Breast epithelium (tissue), 3 donors: ENCODE results near the gene LRRC46.

Source experiments
- CTCF ChIP-seq, 3 donors: fragments of 450-650 bp; IDR thresholded peaks; one replicate each; pipeline ENCODE4 v1.5.1; 2016 to 2017; ENCODE audit warnings: antibody characterized with exemption in 3 of 3, mild to moderate bottlenecking in 3 of 3, moderate library complexity in 3 of 3
- POLR2A ChIP-seq: fragments of 450-650 bp; IDR thresholded peaks from one replicate; pipeline ENCODE4 v1.6.1; 2016; ENCODE audit warnings: antibody characterized with exemption, mild to moderate bottlenecking, moderate library complexity
- POLR2AphosphoS5 ChIP-seq, 3 donors: sonication (generic); formaldehyde crosslinking; IDR thresholded peaks; one replicate each; pipeline ENCODE4 v1.6.1; 2017; ENCODE audit warnings: antibody characterized with exemption in 3 of 3

GRCh38 chr17:47801176-47801765 lies 30.2 kb upstream of the LRRC46 start:
- TF ChIP-seq CTCF (IDR thresholded peaks at IDR 0.05) (no peak), POLR2A (no peak), POLR2AphosphoS5 (IDR thresholded peaks at IDR 0.05) (no peak)
